Central memory CD8-positive, alpha-beta T cell (primary cell): Measurements from ENCODE around the gene OR2V2.

Experiments used
- ATAC-seq: fragments of 150-1000 bp; cut with Tn5 transposase; replicated peaks from 2 replicates; pipeline ENCODE4 v1.10.0; 2022; ENCODE audit warnings: mild to moderate bottlenecking, moderate FRiP score, moderate number of reproducible peaks; ENCODE audit not compliant: poor library complexity, severe bottlenecking; ENCODE audit errors: extremely low read depth
- DNase-seq, 2 donors: peaks; one replicate each; pipeline ENCODE4 v3.0.0; 2021; ENCODE audit warnings: low spot score in 2 of 2
- H3K27ac Mint-ChIP-seq: one replicate; pipeline ENCODE4 v1.8.0; 2022; ENCODE audit warnings: low read depth, mild to moderate bottlenecking, moderate library complexity, mixed read lengths
- H3K27me3 Mint-ChIP-seq: one replicate; pipeline ENCODE4 v1.8.0; 2022; ENCODE audit warnings: mixed read lengths
- H3K36me3 Mint-ChIP-seq: one replicate; pipeline ENCODE4 v1.8.0; 2022; ENCODE audit warnings: mild to moderate bottlenecking, moderate library complexity, mixed read lengths; ENCODE audit not compliant: insufficient read depth
- H3K4me1 Mint-ChIP-seq: one replicate; pipeline ENCODE4 v1.8.0; 2022; ENCODE audit warnings: mixed read lengths
- H3K4me3 Mint-ChIP-seq: one replicate; pipeline ENCODE4 v1.8.0; 2022; ENCODE audit warnings: mild to moderate bottlenecking, moderate library complexity, mixed read lengths
- H3K9me3 Mint-ChIP-seq: one replicate; pipeline ENCODE4 v1.8.0; 2022; ENCODE audit warnings: mixed read lengths

OR2V2 gene

GRCh38 chr5:181185560-181185959 lies 38.2 kb downstream of the OR2V2 start:
- H3K27me3 Mint-ChIP-seq, result peaks cover 8% of the 10 kb centered on the region

GRCh38 chr5:181186022-181186421 lies 38.6 kb downstream of the OR2V2 start:
- H3K4me3 Mint-ChIP-seq, result no peak overlapping the region
- peaks cover 50% of the 10 kb centered on the region for H3K4me1 Mint-ChIP-seq

More at GRCh38 chr5:181185560-181185959, 38.2 kb downstream of the OR2V2 start:
- Mint-ChIP-seq H3K4me3 (no peak overlapping the region), H3K27ac (no peak overlapping the region), H3K9me3 (no peaks in the 10 kb centered on the region), H3K4me1 (peaks cover 49% of the 10 kb centered on the region), H3K36me3 (peaks cover 45% of the 10 kb centered on the region)
- DNase-seq, result no peak
- ATAC-seq, result no peak

GRCh38 chr5:181186986-181187499 lies 39.7 kb downstream of the OR2V2 start:
- DNase-seq (no peak), ATAC-seq (no peak)
- Mint-ChIP-seq H3K4me1 (peaks cover 56% of the 10 kb centered on the region), H3K36me3 (peaks cover 60% of the 10 kb centered on the region), H3K27me3 (peaks cover 14% of the 10 kb centered on the region), H3K4me3 (peak overlapping the region; percentile 99), H3K27ac (peak overlapping the region; percentile 100), H3K9me3 (peaks cover 5% of the 10 kb centered on the region)

More at GRCh38 chr5:181186022-181186421, 38.6 kb downstream of the OR2V2 start:
- peaks cover under 1% of the 10 kb centered on the region for H3K9me3 Mint-ChIP-seq
- H3K36me3 Mint-ChIP-seq, result peaks cover 50% of the 10 kb centered on the region
- no peak overlapping the region for H3K27ac Mint-ChIP-seq
- peaks cover 8% of the 10 kb centered on the region for H3K27me3 Mint-ChIP-seq
- no peak for ATAC-seq
- no peak for DNase-seq

GRCh38 chr5:181187500-181188213 lies 40.3 kb downstream of the OR2V2 start:
- H3K27ac Mint-ChIP-seq, result peak overlapping the region; percentile 100
- DNase-seq (peak; percentile 43 to 59), ATAC-seq (no peak)

DNA sequence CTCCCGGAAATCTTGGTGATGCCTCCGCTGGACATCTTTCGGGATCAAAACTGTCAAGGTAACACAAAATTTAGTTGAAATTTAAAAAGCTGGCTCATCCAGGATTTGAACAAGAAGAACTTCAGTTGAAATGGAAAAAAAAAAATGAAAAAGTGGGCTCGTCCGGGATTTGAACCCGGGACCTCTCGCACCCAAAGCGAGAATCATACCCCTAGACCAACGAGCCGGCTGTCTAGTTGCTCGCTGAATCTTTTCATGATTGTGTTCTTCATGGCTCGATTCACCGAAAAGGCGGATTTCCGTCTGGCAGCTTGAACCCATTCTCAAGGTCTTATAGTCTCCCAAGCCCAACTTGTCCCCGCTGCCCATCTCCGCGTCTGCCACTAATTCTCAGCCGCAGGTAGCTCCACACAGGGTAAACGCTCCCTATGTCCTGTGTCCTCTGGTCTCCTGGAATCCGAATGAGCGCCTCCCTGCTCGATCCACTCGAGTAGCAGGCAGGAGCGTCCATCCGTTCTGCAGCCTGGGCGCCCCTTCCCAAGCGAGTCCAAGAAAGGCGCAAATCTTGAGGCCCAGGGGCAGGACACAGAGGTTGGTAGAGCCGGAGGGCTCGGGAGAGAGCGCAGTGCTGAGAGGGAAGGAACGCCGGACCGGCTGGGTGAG lies 41.4 kb downstream of the OR2V2 start:
- Mint-ChIP-seq H3K27ac (peak overlapping the region; percentile 100), H3K4me3 (peak overlapping the region; percentile 99), H3K4me1 (peaks cover 59% of the 10 kb centered on the region), H3K9me3 (peaks cover 5% of the 10 kb centered on the region), H3K27me3 (peaks cover 14% of the 10 kb centered on the region), H3K36me3 (peaks cover 70% of the 10 kb centered on the region)
- peak; percentile 81 to 88 for DNase-seq
- ATAC-seq, result peak; percentile 21

More at GRCh38 chr5:181187500-181188213, 40.3 kb downstream of the OR2V2 start:
- H3K4me3 Mint-ChIP-seq, result peak overlapping the region; percentile 99
- H3K9me3 Mint-ChIP-seq, result peaks cover 5% of the 10 kb centered on the region
- peaks cover 59% of the 10 kb centered on the region for H3K4me1 Mint-ChIP-seq
- H3K36me3 Mint-ChIP-seq, result peaks cover 66% of the 10 kb centered on the region
- peaks cover 14% of the 10 kb centered on the region for H3K27me3 Mint-ChIP-seq

GRCh38 chr5:181189363-181189961 lies 42.1 kb downstream of the OR2V2 start:
- peaks cover 66% of the 10 kb centered on the region for H3K36me3 Mint-ChIP-seq
- peak overlapping the region; percentile 99 for H3K4me3 Mint-ChIP-seq
- peaks cover 5% of the 10 kb centered on the region for H3K9me3 Mint-ChIP-seq
- ATAC-seq, result peak; percentile 50
- peak; percentile 41 to 51 for DNase-seq
- peaks cover 54% of the 10 kb centered on the region for H3K4me1 Mint-ChIP-seq
- peak overlapping the region; percentile 100 for H3K27ac Mint-ChIP-seq
- H3K27me3 Mint-ChIP-seq, result peaks cover 14% of the 10 kb centered on the region

- Mint-ChIP-seq H3K27me3 (peaks cover 14% of the 10 kb centered on the region), H3K36me3 (peaks cover 66% of the 10 kb centered on the region), H3K9me3 (peaks cover 5% of the 10 kb centered on the region), H3K4me3 (peak overlapping the region; percentile 99), H3K4me1 (peaks cover 51% of the 10 kb centered on the region), H3K27ac (peak overlapping the region; percentile 100)
- no peak for ATAC-seq
- DNase-seq, result peak in 1 of 2 donors; percentile 33
Measured at GRCh38 chr5:181189962-181190710, 42.8 kb downstream of the OR2V2 start.

- Mint-ChIP-seq H3K4me1 (peaks cover 51% of the 10 kb centered on the region), H3K4me3 (peak overlapping the region; percentile 99), H3K9me3 (peaks cover 5% of the 10 kb centered on the region), H3K36me3 (peaks cover 66% of the 10 kb centered on the region), H3K27me3 (peaks cover 14% of the 10 kb centered on the region), H3K27ac (peak overlapping the region; percentile 100)
- peak in 1 of 2 donors; percentile 36 for DNase-seq
- no peak for ATAC-seq
Measured at GRCh38 chr5:181190711-181191525, 43.5 kb downstream of the OR2V2 start.

DNA sequence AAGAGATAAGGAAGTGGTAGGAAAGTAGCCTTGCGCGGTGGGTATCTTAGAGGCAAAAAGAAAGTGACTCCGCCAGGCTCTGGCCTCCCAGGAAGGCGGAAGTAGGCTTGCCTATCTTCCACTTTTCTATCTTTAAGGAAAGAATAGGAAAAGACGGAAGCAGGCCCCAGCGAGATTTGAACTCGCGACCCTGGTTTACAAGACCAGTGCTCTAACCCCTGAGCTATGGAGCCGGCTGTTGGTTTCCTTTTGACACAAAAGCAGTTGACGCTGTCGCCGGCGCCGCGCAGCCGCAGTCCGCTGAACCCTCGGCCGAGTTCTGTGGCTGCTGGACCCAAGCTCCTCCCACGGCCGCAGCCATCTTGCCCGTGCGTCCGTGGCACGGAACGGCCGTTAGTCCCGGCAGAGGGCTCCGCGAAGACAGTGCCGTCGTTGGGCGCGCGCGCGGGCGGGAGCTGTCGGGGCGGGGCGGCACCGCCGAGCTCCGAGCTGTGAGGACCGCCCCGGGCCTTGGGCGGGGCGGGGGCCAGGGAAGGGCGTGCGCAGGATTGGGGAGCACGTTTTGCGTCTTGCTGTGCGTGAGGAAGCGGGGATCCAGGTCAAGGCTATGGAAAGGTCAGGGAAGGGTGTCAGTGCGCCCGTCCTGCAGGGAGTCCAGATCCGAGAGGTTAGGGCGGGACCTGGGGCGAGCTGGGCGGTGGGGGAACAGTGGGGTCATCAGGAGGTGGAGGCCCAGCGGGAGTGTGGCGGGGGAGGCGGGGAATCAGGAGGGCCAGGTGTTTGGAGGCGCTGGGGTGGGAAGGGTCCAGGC lies 44.3 kb downstream of the OR2V2 start:
- Mint-ChIP-seq H3K4me1 (peaks cover 51% of the 10 kb centered on the region), H3K4me3 (peak overlapping the region; percentile 99), H3K36me3 (peaks cover 63% of the 10 kb centered on the region), H3K27me3 (peaks cover 14% of the 10 kb centered on the region), H3K27ac (peak overlapping the region; percentile 100), H3K9me3 (peaks cover 5% of the 10 kb centered on the region)
- peak; percentile 44 for ATAC-seq
- peak; percentile 97 to 99 for DNase-seq

GRCh38 chr5:181192337-181193046 lies 45.1 kb downstream of the OR2V2 start:
- H3K36me3 Mint-ChIP-seq, result peaks cover 56% of the 10 kb centered on the region
- peak overlapping the region; percentile 100 for H3K27ac Mint-ChIP-seq
- DNase-seq (no peak), ATAC-seq (no peak)
- H3K27me3 Mint-ChIP-seq, result peaks cover 14% of the 10 kb centered on the region
- H3K9me3 Mint-ChIP-seq, result peaks cover 5% of the 10 kb centered on the region
- peaks cover 50% of the 10 kb centered on the region for H3K4me1 Mint-ChIP-seq
- H3K4me3 Mint-ChIP-seq, result peak overlapping the region; percentile 99
